Sciatic nerve (tissue), 1 donor: ENCODE data around the gene DYNLT1. TPM values are rescaled to one million over a fixed set of nuclear protein-coding genes. Genes with fewer than 3 reads are reported as not detected.

Source experiments
- microRNA-seq: library from miRNA; unstranded; fragments of <30 nt; microRNA quantifications from one replicate; pipeline ENCODE4 v1.2.0, GENCODE V29; 2020
- total RNA-seq: library from RNA; stranded (reverse); fragmentation: NEBNext Ultra II Directional; extraction: Animal tissue kit (Norgen Biotek cat#: 25700); gene quantifications from one replicate; pipeline ENCODE4 v1.2.1, GENCODE V29; 2021
- donor health status: DM: no; HTN: no; CAD: no.

Gene DYNLT1
- total RNA-seq, 1 donor from 2014 or later = 58.6 TPM

Small RNAs within 50 kb of the gene (microRNA-seq; reads per million reads assigned to microRNA genes)
- gene MIR7161 = not detected

Other genes starting within 250 kb of the DYNLT1 start
- gene TMEM181, start 84.7 kb downstream of the DYNLT1 start, total RNA-seq = 18.4 TPM
- 2.5 TPM for gene SYTL3, start 5.3 kb upstream of the DYNLT1 start, total RNA-seq
- gene EZR, start 174.6 kb upstream of the DYNLT1 start, total RNA-seq = 113 TPM